HL-60 (cell line): ENCODE measurements around the gene PPP3CA.

Experiments
- DNase-seq, 2 experiments: peaks; one replicate each; pipeline ENCODE4 v3.0.0-alpha.2; 2010 to 2020; ENCODE audit warnings: low read depth in 1 of 2, low spot score in 1 of 2
- H3K27ac ChIP-seq: fragments of 250-450 bp; sonication (Bioruptor Pico); replicated peaks from 2 replicates; pipeline ENCODE4 v1.5.1; 2020; ENCODE audit warnings: mild to moderate bottlenecking, moderate library complexity
- H3K27me3 ChIP-seq: fragments of 250-450 bp; sonication (Bioruptor Pico); 2 replicates; pipeline ENCODE4 v1.5.1; 2021; ENCODE audit warnings: mild to moderate bottlenecking, moderate library complexity; ENCODE audit not compliant: insufficient read depth, poor library complexity, severe bottlenecking
- H3K4me3 ChIP-seq: replicated peaks from 2 replicates; pipeline ENCODE4 v1.5.1; 2011; ENCODE audit warnings: mild to moderate bottlenecking, control low read depth, low read length; ENCODE audit not compliant: insufficient read depth
- GABPA ChIP-seq: IDR thresholded peaks from 2 replicates; pipeline ENCODE4 v1.6.1; 2012; ENCODE audit warnings: low read depth
- POLR2AphosphoS5 ChIP-seq: IDR thresholded peaks from 2 replicates; pipeline ENCODE4 v1.6.1; 2012; ENCODE audit warnings: low read depth
- SPI1 ChIP-seq: IDR thresholded peaks from 2 replicates; pipeline ENCODE4 v1.6.1; 2012; ENCODE audit warnings: low read depth, mild to moderate bottlenecking, borderline replicate concordance
- TF ChIP-seq, protein P1 (sequence below): IDR thresholded peaks from one replicate; pipeline ENCODE4 v1.5.1; 2011; ENCODE audit warnings: low read length, control low read depth, inconsistent platforms; ENCODE audit not compliant: insufficient read depth
- TF ChIP-seq, protein P2 (sequence below): IDR thresholded peaks from 2 replicates; pipeline ENCODE4 v1.6.1; 2012; ENCODE audit warnings: low read depth; ENCODE audit not compliant: insufficient replicate concordance

The PPP3CA gene

DNA sequence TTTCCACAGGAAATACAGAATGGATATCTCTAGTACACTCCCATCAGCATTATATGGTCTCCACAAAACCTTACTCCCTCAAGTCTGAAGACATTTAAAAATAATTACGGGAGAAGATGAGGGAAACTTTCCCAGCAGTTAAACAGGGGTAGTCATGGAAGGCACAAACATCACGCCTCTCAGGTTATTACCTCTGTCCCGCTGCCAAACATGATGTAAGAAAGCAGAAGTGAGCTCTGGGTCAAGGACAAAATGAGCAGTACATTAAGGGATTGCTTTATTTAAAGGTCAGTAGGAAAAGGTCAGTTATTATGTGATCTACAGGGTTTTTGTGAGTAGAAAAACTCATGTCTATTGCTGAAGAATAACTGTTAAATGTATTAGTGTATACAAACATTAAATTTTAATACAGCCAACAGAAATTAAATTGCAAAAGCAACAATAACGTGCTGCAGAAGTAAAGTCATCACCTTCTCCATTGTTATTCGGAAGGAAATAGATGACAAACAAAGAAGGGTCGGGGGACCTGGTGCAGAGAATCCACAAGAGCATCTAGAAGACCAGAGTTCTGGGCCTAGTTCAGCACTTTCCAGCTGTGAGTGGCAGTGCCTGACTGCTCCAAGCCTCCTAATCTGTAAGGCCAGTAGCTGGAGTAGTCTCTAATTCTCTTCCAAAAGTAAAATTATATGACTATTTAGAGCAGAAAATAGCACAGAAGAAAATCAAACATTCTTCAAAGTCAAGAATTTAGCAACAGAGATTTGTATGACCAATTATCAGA is 171.2 kb downstream of the PPP3CA start:
- no peak overlapping the region for H3K4me3 ChIP-seq
- no peak overlapping the region for H3K27ac ChIP-seq
- DNase-seq = no peak
- no peaks in the 10 kb centered on the region for H3K27me3 ChIP-seq
- TF ChIP-seq, protein P1, sequence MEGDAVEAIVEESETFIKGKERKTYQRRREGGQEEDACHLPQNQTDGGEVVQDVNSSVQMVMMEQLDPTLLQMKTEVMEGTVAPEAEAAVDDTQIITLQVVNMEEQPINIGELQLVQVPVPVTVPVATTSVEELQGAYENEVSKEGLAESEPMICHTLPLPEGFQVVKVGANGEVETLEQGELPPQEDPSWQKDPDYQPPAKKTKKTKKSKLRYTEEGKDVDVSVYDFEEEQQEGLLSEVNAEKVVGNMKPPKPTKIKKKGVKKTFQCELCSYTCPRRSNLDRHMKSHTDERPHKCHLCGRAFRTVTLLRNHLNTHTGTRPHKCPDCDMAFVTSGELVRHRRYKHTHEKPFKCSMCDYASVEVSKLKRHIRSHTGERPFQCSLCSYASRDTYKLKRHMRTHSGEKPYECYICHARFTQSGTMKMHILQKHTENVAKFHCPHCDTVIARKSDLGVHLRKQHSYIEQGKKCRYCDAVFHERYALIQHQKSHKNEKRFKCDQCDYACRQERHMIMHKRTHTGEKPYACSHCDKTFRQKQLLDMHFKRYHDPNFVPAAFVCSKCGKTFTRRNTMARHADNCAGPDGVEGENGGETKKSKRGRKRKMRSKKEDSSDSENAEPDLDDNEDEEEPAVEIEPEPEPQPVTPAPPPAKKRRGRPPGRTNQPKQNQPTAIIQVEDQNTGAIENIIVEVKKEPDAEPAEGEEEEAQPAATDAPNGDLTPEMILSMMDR = no peak
- peak; percentile 29; the same call in 1 of the 2 replicates for TF ChIP-seq SPI1

DNA sequence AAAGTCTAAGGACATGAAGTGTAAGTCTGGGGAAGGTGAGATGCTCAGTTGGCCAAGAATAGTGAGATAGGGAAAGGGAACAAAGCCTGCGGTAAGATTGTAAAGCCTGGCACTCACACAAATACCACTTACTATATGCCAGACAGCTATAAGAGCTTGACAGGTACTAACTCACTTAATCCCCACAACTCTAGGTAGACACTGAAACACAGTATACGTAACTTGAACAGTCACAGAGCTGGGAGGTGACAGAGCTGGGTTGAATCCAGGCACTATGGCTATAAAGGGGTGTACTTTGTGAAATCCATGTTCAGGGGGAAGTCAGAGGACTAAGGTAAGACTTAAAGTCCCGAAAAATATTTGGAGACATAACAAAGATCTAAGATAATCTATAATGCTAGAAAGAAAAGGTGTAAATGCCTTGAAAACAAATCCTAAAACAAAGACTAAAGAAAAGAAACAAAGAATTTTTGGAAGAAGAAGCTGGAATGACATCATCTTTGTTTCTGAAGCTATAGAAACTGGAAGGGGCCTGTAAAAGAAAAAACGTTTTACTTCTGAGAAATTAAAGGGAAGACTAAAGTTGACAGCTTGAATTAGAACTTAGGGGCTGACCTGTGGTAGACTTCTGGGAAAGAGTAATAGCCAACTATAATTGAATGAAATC is 172.5 kb downstream of the PPP3CA start:
- Histone ChIP-seq H3K27me3 (no peaks in the 10 kb centered on the region), H3K27ac (no peak overlapping the region), H3K4me3 (no peak overlapping the region)
- DNase-seq = no peak
- no peak for TF ChIP-seq SPI1
- no peak for TF ChIP-seq GABPA
- TF ChIP-seq, protein P2, sequence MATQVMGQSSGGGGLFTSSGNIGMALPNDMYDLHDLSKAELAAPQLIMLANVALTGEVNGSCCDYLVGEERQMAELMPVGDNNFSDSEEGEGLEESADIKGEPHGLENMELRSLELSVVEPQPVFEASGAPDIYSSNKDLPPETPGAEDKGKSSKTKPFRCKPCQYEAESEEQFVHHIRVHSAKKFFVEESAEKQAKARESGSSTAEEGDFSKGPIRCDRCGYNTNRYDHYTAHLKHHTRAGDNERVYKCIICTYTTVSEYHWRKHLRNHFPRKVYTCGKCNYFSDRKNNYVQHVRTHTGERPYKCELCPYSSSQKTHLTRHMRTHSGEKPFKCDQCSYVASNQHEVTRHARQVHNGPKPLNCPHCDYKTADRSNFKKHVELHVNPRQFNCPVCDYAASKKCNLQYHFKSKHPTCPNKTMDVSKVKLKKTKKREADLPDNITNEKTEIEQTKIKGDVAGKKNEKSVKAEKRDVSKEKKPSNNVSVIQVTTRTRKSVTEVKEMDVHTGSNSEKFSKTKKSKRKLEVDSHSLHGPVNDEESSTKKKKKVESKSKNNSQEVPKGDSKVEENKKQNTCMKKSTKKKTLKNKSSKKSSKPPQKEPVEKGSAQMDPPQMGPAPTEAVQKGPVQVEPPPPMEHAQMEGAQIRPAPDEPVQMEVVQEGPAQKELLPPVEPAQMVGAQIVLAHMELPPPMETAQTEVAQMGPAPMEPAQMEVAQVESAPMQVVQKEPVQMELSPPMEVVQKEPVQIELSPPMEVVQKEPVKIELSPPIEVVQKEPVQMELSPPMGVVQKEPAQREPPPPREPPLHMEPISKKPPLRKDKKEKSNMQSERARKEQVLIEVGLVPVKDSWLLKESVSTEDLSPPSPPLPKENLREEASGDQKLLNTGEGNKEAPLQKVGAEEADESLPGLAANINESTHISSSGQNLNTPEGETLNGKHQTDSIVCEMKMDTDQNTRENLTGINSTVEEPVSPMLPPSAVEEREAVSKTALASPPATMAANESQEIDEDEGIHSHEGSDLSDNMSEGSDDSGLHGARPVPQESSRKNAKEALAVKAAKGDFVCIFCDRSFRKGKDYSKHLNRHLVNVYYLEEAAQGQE = no peak
- no peak for TF ChIP-seq POLR2AphosphoS5
- TF ChIP-seq, protein P1 = no peak

DNA sequence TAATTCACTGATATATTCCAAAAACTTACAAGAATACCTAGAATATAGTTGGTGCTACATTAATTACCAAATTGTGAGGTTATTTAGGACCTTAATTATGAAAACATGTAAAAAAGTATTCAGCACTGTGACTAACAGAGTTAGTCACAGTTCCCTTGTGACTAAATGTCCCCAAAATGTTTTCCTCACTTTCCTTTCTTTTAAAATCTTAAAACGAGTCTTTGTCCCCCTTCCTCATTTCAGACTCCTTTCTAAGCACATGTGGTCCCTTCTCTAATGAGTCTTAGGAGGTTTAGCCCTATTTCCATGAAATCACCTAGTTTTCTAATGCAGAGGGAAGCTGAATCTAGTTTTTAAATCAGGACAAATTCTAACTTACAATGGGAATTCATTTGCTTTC is 175.0 kb downstream of the PPP3CA start:
- H3K27ac ChIP-seq = no peak overlapping the region
- DNase-seq = no peak
- no peaks in the 10 kb centered on the region for H3K27me3 ChIP-seq
- no peak for TF ChIP-seq GABPA
- TF ChIP-seq SPI1 = no peak
- no peak for TF ChIP-seq POLR2AphosphoS5
- TF ChIP-seq, protein P2 = no peak
- TF ChIP-seq, protein P1 = no peak
- H3K4me3 ChIP-seq = no peak overlapping the region
